SIG-M5 (cell line): ENCODE results near the gene UNC13B.

Experiments
- DNase-seq: peaks from one replicate; lab custom pipeline; 2025; lab: John Stamatoyannopoulos, UW

Gene UNC13B

GRCh38 chr9:35277628-35278359 is 116.0 kb downstream of the UNC13B start:
- DNase-seq: no peak

GRCh38 chr9:35279946-35280345 is 118.1 kb downstream of the UNC13B start:
- no peak for DNase-seq

DNA sequence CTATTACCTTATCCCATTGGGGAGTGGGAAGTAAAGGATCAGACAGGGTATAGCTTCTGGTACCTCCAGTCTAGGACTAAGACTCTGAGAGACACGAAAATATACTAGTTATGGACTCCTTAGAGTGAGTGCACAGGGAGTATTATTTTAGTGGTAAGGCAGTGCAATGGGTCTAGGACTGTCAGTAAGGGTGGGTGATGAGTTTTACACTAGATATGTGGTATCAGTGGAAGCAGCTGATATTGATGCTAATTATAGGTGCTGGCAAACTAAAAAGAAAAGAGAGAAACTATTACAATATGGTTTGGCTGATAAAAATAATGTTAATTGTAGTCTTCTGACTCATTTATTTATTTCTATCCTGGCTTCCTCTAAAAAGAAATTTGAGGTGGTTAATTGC is 118.6 kb downstream of the UNC13B start:
- no peak for DNase-seq

GRCh38 chr9:35285731-35286130 is 123.9 kb downstream of the UNC13B start:
- DNase-seq: no peak

- DNase-seq: no peak
Observed at GRCh38 chr9:35286381-35286780, 124.6 kb downstream of the UNC13B start.

DNA sequence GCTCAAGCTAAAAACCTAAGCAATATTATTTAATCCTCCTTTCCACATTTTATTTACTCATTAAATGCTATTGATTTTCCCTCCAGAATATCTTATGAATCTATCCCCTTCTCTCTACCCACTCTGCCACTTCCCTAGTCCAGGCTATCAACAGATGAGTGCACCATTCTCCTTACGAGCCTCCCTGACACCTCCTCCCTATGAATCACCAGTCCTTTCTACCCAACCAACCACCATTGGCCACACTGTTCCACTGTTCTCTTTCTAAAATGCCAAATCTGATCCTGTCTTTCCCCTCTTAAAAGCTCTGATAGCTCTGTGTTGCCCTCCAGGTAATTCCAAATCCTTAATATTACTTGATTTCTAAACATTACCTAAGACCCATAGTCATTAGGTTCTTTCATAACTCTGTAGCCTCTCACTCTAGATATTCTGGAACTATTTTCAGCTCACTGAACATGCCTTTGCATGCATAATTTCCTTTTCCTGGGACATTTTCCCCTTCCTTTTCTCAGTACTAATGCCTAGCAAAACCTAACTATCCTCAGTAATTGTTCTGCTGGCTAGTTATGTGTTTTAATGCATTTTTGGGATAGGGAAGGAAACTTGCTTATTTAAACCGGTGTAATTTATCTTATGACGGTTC is 126.3 kb downstream of the UNC13B start:
- no peak for DNase-seq

- no peak for DNase-seq
Observed at GRCh38 chr9:35288778-35289177, 127.0 kb downstream of the UNC13B start.

DNA sequence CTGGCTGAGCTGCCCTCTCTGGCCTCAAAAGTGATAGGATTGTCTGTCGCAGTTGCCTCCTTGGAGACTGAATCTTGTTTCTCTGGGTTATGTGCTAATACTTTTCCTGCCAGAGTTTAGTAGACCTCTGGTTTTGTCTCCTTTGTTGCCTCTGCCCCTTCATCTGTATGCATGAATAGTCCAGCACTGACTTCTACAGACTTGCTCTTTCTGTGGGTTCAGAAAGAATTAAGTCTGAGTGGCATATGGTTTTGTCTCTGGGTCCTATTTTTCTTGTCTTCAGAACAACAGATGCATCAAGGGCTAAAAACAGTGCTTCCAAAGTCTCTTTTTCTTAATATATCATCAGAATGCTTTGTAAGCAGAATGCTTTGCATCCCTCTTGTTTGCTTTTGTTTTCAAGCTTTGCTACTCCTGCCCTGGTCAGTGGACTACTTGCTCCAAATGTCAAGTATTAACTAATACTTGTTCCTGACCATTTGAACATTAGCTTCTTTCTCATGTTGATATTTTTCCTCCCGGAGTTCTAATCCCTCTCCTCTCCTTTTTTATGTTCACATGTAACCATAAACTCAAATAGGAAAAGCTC is 131.7 kb downstream of the UNC13B start:
- DNase-seq: no peak

- DNase-seq: no peak
Observed at GRCh38 chr9:35294066-35294465, 132.3 kb downstream of the UNC13B start.

DNA sequence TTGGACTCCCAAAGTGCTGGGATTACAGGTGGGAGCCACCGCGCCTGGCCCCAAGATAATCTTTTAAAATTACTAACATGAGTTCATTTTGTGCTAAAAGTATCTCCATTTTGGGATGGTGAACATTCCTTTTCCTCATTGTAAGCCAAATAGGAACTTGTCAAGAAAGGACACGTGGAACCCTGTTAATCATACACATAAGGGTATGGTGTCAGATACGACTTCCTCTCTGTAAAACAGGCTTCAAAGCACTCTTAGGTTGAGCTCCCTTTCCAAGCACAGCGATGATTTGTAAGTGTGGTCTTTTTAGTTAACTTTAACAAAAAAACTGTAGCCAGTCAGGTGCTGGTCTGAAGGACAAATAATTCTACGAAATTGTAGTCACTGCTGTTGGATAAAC is 132.7 kb downstream of the UNC13B start:
- DNase-seq: no peak

- DNase-seq: no peak
Observed at GRCh38 chr9:35295369-35296036, 133.7 kb downstream of the UNC13B start.

DNA sequence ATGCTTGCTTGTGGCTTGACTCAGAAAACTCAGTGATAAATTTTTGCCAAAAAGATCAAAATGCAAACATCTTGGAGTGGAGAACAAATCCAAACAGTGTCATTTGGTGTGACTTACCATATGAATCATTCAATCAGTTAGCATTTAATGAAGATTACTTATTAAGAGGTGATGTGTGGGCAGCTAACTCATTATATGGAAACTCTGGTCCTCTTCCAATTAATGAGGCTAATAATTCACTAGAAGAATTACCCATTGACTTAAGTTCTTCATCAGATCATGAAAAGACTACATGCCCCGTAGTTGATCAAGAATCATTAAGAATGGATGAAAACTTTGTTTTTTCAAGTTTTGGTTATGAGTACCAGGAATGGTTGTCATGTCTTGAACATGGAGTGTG is 141.8 kb downstream of the UNC13B start:
- DNase-seq: no peak

DNA sequence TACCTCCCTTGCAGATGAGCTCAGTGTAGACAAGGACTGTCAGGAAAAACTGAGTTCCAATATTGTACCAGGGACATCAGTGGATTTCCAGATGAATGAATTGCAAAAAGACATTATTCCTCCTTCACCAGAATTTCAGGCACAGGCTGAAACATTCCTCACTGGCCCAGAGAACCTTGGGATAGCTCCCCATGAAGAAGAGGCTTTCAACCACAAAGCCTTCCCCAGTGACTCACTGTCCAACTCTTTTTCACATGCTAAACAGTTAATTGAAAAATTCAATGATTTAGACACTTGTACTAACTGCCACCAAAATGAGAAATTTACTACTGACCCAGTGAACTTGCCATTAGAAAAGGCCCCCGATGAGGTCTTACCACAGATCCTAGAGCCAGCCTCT is 144.5 kb downstream of the UNC13B start:
- no peak for DNase-seq

- no peak for DNase-seq
Observed at GRCh38 chr9:35308316-35308715, 146.5 kb downstream of the UNC13B start.

DNA sequence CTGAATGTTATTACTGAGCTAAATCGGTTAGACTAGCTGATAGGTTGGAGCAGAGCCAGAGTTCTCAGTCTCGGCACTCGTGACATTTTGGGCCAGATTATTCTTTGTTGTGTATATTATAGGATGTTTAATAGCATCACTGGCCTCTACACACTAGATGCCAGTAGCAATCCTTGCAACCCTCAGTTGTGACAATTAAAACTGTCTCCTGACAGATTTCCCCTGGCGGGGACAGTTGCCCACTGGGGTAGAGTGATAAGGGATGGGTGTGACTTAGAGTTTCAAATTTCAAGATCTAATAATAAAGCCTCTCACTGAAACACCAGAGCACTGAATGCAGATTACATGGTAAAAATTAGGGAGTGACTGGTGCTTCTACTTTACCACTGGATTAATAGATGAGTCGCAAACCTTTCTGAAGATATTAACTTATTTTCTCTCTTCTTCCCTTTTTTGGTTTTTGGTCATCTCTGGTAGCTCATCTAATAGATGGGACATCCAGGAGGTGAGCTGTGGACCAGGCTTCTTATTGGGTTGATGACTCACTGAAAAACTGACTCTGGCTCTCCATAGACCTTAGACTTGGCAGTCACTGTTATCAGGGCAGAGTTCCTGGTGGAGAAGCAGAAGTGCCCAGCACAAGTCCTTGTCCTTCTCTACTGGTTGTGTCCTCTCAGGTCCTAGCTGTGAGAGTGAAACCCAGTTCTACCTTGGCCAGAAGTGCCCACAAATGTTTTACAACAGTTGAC is 150.3 kb downstream of the UNC13B start:
- DNase-seq: no peak

DNA sequence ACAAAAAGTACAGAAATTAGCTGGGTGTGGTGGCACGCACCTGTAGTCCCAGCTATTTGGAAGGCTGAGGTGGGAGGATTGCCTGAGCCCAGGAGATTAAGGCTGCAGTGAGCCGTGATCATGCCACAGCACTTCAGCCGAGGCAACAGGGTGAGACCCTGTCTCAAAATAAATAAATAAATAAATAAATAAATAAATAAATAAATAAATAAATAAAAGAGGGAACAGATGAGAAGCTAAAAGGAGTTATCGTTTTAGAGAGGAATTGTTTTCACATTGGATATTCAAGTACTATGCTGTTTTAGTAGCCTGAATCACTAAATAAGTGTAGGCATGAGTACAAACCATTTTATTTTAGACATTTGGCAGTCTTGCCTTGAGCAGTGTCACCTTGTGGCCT is 151.7 kb downstream of the UNC13B start:
- DNase-seq: no peak

DNA sequence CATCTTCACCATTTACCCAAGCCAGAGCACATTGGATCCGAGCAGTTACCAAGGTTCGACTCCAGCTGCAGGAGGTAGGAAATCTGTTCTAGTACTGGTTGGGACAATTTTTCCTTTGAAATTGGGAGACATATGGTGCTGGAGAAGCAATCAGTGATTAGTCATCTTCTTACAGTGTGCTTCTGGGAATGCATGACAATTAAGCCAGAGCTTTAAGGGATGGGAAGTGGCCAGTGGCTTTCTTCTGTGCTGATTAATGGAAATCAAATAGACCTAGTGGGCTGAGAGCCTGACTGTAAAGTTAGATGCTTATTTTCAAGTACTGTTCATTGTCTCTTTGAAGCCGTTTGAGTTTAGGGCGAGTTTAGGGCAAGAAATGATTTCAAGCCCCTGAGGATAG is 152.1 kb downstream of the UNC13B start:
- DNase-seq: no peak

- no peak for DNase-seq
Observed at GRCh38 chr9:35318741-35319140, 156.9 kb downstream of the UNC13B start.

GRCh38 chr9:35322075-35322885 is 160.5 kb downstream of the UNC13B start:
- DNase-seq: no peak

DNA sequence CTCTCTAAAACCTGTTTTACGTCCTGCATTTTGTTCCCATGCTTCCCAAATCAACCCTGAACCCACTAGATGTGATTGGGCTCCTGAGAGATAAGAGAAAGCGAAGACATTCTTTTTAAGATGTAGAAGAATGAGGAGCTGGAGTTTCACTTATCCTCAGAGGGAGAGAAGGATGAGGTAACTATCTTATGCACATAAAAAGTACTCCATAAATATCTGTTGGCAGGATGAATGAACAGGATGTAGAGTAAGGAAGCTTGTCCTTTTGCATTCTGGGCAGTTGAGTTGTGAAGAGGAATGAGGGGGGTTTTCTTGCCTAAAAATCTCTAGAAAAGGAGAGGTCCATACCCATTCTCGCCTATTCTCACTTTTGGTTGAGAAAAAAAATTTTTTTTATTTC is 163.2 kb downstream of the UNC13B start:
- no peak for DNase-seq

DNA sequence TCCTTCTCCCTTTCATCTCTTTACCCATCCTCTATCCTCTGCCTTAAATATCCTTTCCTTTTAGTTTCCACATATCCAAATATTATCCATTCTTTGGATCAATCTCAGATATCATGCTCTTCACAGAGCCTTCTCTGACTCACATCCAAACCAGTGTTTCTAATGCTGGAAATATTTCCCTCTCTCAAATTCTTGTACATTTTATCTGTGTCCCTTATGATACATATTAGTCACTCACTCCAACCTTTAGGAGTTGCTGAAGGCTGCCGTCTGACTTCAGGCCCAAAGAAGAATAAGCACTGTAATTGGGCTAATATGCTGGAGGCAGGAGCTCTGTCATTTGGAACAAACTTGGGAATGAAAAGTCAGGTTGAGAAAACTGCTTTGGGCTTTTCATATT is 171.7 kb downstream of the UNC13B start:
- no peak for DNase-seq
